HepG2 (cell line): ENCODE measurements around the gene PRPSAP1. TPM values are rescaled to one million over a fixed set of nuclear protein-coding genes. Genes with fewer than 3 reads are reported as not detected.

Experiments
- AGO1 ChIP-seq: fragments of 200-400 bp; formaldehyde crosslinking; IDR thresholded peaks from 2 replicates; pipeline ENCODE4 v1.6.1; 2017; ENCODE audit warnings: mild to moderate bottlenecking, low read depth, low read length, moderate library complexity; ENCODE audit not compliant: poor library complexity, severe bottlenecking
- ISX ChIP-seq: sonication (generic); formaldehyde crosslinking; conservative IDR thresholded peaks from 2 replicates; pipeline ENCODE4 v1.5.0; 2020; ENCODE audit warnings: missing genetic modification reagents
- KDM2A ChIP-seq: sonication (generic); formaldehyde crosslinking; IDR thresholded peaks from 2 replicates; pipeline ENCODE4 v1.4.0; 2020; ENCODE audit warnings: low read depth, missing genetic modification reagents, borderline replicate concordance
- NFKB2 ChIP-seq: sonication (generic); formaldehyde crosslinking; IDR thresholded peaks from 2 replicates; pipeline ENCODE4 v1.4.0; 2020; ENCODE audit warnings: missing genetic modification reagents, borderline replicate concordance
- RELA ChIP-seq: sonication (generic); formaldehyde crosslinking; IDR thresholded peaks from 2 replicates; pipeline ENCODE4 v1.4.0; 2020; ENCODE audit warnings: missing genetic modification reagents
- SALL1 ChIP-seq: sonication (generic); formaldehyde crosslinking; IDR thresholded peaks from 2 replicates; pipeline ENCODE4 v1.8.0; 2022; ENCODE audit warnings: mild to moderate bottlenecking, missing genetic modification reagents
- SMAD1 ChIP-seq: sonication (generic); formaldehyde crosslinking; IDR thresholded peaks from 2 replicates; pipeline ENCODE4 v1.4.0; 2020; ENCODE audit warnings: missing genetic modification reagents, low read depth, mild to moderate bottlenecking, borderline replicate concordance
- SMARCE1 ChIP-seq: fragments of 450-650 bp; IDR thresholded peaks from 2 replicates; pipeline ENCODE4 v1.6.1; 2017; ENCODE audit warnings: borderline replicate concordance
- STAG1 ChIP-seq: sonication (generic); formaldehyde crosslinking; IDR thresholded peaks from 2 replicates; pipeline ENCODE4 v1.4.0; 2020; ENCODE audit warnings: missing genetic modification reagents
- U2AF2 ChIP-seq: fragments of 200-400 bp; formaldehyde crosslinking; IDR thresholded peaks from 2 replicates; pipeline ENCODE4 v1.6.1; 2017; ENCODE audit warnings: low read depth, mild to moderate bottlenecking, low read length
- ZFX ChIP-seq: sonication (generic); formaldehyde crosslinking; IDR thresholded peaks from 2 replicates; pipeline ENCODE4 v1.4.0; 2020; ENCODE audit warnings: mild to moderate bottlenecking, low read depth, missing genetic modification reagents, moderate library complexity
- ZNF446 ChIP-seq: sonication (generic); formaldehyde crosslinking; IDR thresholded peaks from 2 replicates; pipeline ENCODE4 v1.5.0; 2020; ENCODE audit warnings: mild to moderate bottlenecking, missing genetic modification reagents
- ZNF616 ChIP-seq: sonication (generic); formaldehyde crosslinking; IDR thresholded peaks from 2 replicates; pipeline ENCODE4 v1.5.0; 2020; ENCODE audit warnings: low read depth, mild to moderate bottlenecking, missing genetic modification reagents
- ZNF792 ChIP-seq: IDR thresholded peaks from 2 replicates; pipeline ENCODE4 v1.6.1; 2016
- ZNF83 ChIP-seq: sonication (generic); formaldehyde crosslinking; IDR thresholded peaks from 2 replicates; pipeline ENCODE4 v1.4.0; 2020; ENCODE audit warnings: missing genetic modification reagents, mild to moderate bottlenecking, borderline replicate concordance
- polyA plus RNA-seq, 8 experiments: library from polyadenylated mRNA; depleted of rRNA in 3 of 8; stranded (reverse) in 7 of 8; unstranded in 1 of 8; fragments of >200 nt; fragmentation: Illumina TruSeq in 4 of 8; extraction: Trizol in 4 of 8; gene quantifications; 2 replicates each; pipeline versions ENCODE4 v1.2.1 to v1.2.3, GENCODE V29; 2011 to 2016; ENCODE audit warnings: low read depth in 4 of 8, missing spikeins in 1 of 8, mixed read lengths in 1 of 8; ENCODE audit not compliant: insufficient read depth in 1 of 8
- total RNA-seq, 5 experiments: library from RNA; depleted of rRNA; stranded (reverse); fragments of >200 nt; fragmentation: Illumina TruSeq; extraction: Trizol; gene quantifications; 2 replicates each; pipeline ENCODE4 v1.2.3, GENCODE V29; 2016; ENCODE audit warnings: low read depth in 1 of 5
- TF ChIP-seq, protein P1 (sequence below): sonication (generic); formaldehyde crosslinking; conservative IDR thresholded peaks from 2 replicates; pipeline ENCODE4 v1.8.1; 2023; ENCODE audit warnings: missing genetic modification reagents
- TF ChIP-seq, protein P2 (sequence below): sonication (generic); formaldehyde crosslinking; IDR thresholded peaks from 2 replicates; pipeline ENCODE4 v1.5.0; 2020; ENCODE audit warnings: missing genetic modification reagents
- TF ChIP-seq, protein P3 (sequence below): sonication (generic); formaldehyde crosslinking; IDR thresholded peaks from 2 replicates; pipeline ENCODE4 v1.4.0; 2020; ENCODE audit warnings: missing genetic modification reagents, borderline replicate concordance
- TF ChIP-seq, protein P4 (sequence below): sonication (generic); formaldehyde crosslinking; IDR thresholded peaks from 2 replicates; pipeline ENCODE4 v1.5.1; 2020; ENCODE audit warnings: missing genetic modification reagents, mild to moderate bottlenecking, borderline replicate concordance
- TF ChIP-seq, protein P5 (sequence below): sonication (generic); formaldehyde crosslinking; IDR thresholded peaks from 2 replicates; pipeline ENCODE4 v1.5.0; 2020; ENCODE audit warnings: missing genetic modification reagents, mild to moderate bottlenecking, borderline replicate concordance

Gene PRPSAP1
- total and polyA plus RNA-seq, 2 of the 13 experiments (the other 11 are each of a cell fraction or from before 2014, with no cell fraction given) = 91.1 to 314 TPM

DNA sequence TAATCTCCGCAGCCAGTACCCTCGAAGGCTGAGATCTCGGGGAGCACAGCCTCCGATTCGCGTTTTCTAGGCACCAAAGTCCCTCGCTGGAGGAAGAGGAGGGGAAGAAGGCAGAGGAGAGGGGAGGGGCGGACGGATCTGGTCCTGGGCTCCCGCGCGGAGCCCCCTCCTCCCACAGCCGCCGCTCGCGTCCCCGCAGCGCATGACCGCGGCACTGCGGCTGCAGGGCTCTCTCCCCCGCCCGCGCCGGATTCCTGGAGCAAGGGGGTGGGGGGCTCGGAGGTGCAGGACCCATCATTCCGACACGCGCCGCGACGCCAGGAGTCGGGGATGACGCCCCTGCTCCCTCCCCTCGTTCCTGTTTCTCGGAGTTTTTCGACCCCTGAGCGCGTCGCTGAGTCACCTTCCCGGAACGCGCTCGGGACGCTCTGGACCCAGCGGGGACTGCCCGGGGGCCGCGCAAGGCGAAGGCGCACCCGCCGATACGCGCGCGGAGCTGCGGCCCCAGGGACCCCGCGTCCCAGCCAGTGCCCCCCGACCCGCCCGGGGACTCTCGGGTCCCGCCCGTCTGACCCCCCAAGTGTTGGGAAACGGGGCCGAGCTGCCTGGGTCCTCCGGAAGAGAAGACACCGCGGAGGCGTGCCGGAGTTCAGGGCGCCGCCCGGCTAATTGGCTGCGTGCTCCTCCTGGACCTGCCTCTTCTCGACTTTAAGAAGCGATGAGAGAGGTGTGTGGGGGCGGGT is 29.3 kb upstream of the PRPSAP1 start (continued):
- TF ChIP-seq, protein P1, sequence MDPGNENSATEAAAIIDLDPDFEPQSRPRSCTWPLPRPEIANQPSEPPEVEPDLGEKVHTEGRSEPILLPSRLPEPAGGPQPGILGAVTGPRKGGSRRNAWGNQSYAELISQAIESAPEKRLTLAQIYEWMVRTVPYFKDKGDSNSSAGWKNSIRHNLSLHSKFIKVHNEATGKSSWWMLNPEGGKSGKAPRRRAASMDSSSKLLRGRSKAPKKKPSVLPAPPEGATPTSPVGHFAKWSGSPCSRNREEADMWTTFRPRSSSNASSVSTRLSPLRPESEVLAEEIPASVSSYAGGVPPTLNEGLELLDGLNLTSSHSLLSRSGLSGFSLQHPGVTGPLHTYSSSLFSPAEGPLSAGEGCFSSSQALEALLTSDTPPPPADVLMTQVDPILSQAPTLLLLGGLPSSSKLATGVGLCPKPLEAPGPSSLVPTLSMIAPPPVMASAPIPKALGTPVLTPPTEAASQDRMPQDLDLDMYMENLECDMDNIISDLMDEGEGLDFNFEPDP = peak; percentile 94; the same call in 1 of the 2 replicates
- TF ChIP-seq ZNF446 (peak; percentile 95), SALL1 (peak; percentile 78), ZFX (CRISPR knock-in tag) (no peak), NFKB2 (CRISPR knock-in tag) (peak; percentile 92), SMAD1 (peak; percentile 67; the same call in 1 of the 2 replicates), ZNF792 (CRISPR knock-in tag) (0 out of 2 replicates have a peak, but pooled peaks have one; percentile 38), AGO1 (peak; percentile 98), KDM2A (CRISPR knock-in tag) (peak; percentile 96), STAG1 (no peak), SMARCE1 (no peak), RELA (CRISPR knock-in tag) (peak; percentile 65; the same call in 1 of the 2 replicates), ISX (CRISPR knock-in tag) (0 out of 2 replicates have a peak, but pooled peaks have one; percentile 21), ZNF83 (CRISPR knock-in tag) (no peak), ZNF616 (CRISPR knock-in tag) (no peak; the same call in 1 of the 2 replicates), U2AF2 (no peak)
- TF ChIP-seq, protein P2, sequence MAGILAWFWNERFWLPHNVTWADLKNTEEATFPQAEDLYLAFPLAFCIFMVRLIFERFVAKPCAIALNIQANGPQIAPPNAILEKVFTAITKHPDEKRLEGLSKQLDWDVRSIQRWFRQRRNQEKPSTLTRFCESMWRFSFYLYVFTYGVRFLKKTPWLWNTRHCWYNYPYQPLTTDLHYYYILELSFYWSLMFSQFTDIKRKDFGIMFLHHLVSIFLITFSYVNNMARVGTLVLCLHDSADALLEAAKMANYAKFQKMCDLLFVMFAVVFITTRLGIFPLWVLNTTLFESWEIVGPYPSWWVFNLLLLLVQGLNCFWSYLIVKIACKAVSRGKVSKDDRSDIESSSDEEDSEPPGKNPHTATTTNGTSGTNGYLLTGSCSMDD (CRISPR knock-in tag) = no peak
- TF ChIP-seq, protein P3, sequence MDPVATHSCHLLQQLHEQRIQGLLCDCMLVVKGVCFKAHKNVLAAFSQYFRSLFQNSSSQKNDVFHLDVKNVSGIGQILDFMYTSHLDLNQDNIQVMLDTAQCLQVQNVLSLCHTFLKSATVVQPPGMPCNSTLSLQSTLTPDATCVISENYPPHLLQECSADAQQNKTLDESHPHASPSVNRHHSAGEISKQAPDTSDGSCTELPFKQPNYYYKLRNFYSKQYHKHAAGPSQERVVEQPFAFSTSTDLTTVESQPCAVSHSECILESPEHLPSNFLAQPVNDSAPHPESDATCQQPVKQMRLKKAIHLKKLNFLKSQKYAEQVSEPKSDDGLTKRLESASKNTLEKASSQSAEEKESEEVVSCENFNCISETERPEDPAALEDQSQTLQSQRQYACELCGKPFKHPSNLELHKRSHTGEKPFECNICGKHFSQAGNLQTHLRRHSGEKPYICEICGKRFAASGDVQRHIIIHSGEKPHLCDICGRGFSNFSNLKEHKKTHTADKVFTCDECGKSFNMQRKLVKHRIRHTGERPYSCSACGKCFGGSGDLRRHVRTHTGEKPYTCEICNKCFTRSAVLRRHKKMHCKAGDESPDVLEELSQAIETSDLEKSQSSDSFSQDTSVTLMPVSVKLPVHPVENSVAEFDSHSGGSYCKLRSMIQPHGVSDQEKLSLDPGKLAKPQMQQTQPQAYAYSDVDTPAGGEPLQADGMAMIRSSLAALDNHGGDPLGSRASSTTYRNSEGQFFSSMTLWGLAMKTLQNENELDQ (CRISPR knock-in tag) = no peak
- TF ChIP-seq, protein P4, sequence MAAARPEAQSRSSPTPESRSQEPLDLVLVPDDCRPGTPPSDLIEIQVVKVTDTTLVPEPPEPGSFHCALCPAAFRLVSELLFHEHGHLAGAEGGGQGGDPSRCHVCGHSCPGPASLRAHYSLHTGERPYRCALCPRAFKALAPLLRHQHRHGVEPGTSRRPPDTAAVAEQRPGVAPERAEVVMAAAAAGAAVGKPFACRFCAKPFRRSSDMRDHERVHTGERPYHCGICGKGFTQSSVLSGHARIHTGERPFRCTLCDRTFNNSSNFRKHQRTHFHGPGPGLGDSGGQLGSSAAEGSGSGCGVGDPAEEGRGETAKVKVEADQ = peak; percentile 38; the same call in 1 of the 2 replicates
- TF ChIP-seq, protein P5, sequence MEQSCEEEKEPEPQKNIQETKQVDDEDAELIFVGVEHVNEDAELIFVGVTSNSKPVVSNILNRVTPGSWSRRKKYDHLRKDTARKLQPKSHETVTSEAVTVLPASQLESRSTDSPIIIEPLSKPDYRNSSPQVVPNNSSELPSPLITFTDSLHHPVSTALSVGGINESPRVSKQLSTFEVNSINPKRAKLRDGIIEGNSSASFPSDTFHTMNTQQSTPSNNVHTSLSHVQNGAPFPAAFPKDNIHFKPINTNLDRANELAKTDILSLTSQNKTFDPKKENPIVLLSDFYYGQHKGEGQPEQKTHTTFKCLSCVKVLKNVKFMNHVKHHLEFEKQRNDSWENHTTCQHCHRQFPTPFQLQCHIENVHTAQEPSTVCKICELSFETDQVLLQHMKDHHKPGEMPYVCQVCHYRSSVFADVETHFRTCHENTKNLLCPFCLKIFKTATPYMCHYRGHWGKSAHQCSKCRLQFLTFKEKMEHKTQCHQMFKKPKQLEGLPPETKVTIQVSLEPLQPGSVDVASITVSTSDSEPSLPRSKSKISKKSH (CRISPR knock-in tag) = no peak; the same call in 1 of the 2 replicates
